HepG2 (cell line): ENCODE results near the gene ZBP1. TPM values are rescaled to one million over a fixed set of nuclear protein-coding genes. Genes with fewer than 3 reads are reported as not detected.

Experiments
- ASH2L ChIP-seq: fragments of 300-600, 200-600 bp; sonication (generic); IDR thresholded peaks from 2 replicates; pipeline ENCODE4 v1.7.0; 2017; ENCODE audit warnings: low read depth, mild to moderate bottlenecking, moderate library complexity, mixed read lengths, low read length; ENCODE audit not compliant: insufficient read length
- ATF7 ChIP-seq, 2 experiments: fragments of 450-650 bp in 1 of 2; sonication (generic) in 1 of 2; formaldehyde crosslinking in 1 of 2; IDR thresholded peaks; 2 replicates each; pipeline versions ENCODE4 v1.4.0 to v1.6.1; 2016 to 2020; ENCODE audit warnings: antibody characterized with exemption in 1 of 2, mild to moderate bottlenecking in 1 of 2, missing genetic modification reagents in 1 of 2
- CEBPB ChIP-seq: IDR thresholded peaks from 2 replicates; pipeline ENCODE4 v1.6.1; 2011; ENCODE audit warnings: low read depth, low read length, improper control_type of control experiment, borderline replicate concordance
- DNMT3B ChIP-seq: conservative IDR thresholded peaks from 2 replicates; pipeline ENCODE4 v1.6.1; 2016; ENCODE audit warnings: missing biosample characterization, control low read depth
- DPF2 ChIP-seq: sonication (generic); formaldehyde crosslinking; IDR thresholded peaks from 2 replicates; pipeline ENCODE4 v1.4.0; 2020; ENCODE audit warnings: mild to moderate bottlenecking, low read depth, missing genetic modification reagents, borderline replicate concordance
- GATAD1 ChIP-seq: IDR thresholded peaks from 2 replicates; pipeline ENCODE4 v1.6.1; 2016; ENCODE audit warnings: missing genetic modification reagents, missing compliant biosample characterization
- KDM6A ChIP-seq: IDR thresholded peaks from 2 replicates; pipeline ENCODE4 v1.6.1; 2016; ENCODE audit warnings: low read depth
- KLF13 ChIP-seq: sonication (generic); formaldehyde crosslinking; IDR thresholded peaks from 2 replicates; pipeline ENCODE4 v1.4.0; 2020; ENCODE audit warnings: mild to moderate bottlenecking, missing genetic modification reagents
- MED13 ChIP-seq: sonication (generic); formaldehyde crosslinking; IDR thresholded peaks from 2 replicates; pipeline ENCODE4 v1.5.0; 2020; ENCODE audit warnings: missing genetic modification reagents
- MED8 ChIP-seq: sonication (generic); formaldehyde crosslinking; IDR thresholded peaks from 2 replicates; pipeline ENCODE4 v1.8.1; 2023; ENCODE audit warnings: mild to moderate bottlenecking, missing genetic modification reagents; ENCODE audit not compliant: insufficient replicate concordance
- MEIS2 ChIP-seq: sonication (generic); formaldehyde crosslinking; IDR thresholded peaks from 2 replicates; pipeline ENCODE4 v1.9.0; 2021; ENCODE audit warnings: mild to moderate bottlenecking, missing genetic modification reagents
- MIER3 ChIP-seq: IDR thresholded peaks from 2 replicates; pipeline ENCODE4 v1.6.1; 2016; ENCODE audit warnings: missing compliant biosample characterization, borderline replicate concordance
- NR0B2 ChIP-seq: sonication (generic); formaldehyde crosslinking; IDR thresholded peaks from 2 replicates; pipeline ENCODE4 v1.4.0; 2020; ENCODE audit warnings: mild to moderate bottlenecking, missing genetic modification reagents
- PAX8 ChIP-seq: sonication (generic); formaldehyde crosslinking; IDR thresholded peaks from 2 replicates; pipeline ENCODE4 v1.8.0; 2022; ENCODE audit warnings: mild to moderate bottlenecking, missing genetic modification reagents, borderline replicate concordance
- PCBP2 ChIP-seq: fragments of 200-400 bp; formaldehyde crosslinking; optimal IDR thresholded peaks from 2 replicates; pipeline ENCODE3; 2018; ENCODE audit warnings: low read length, low read depth; ENCODE audit not compliant: poor library complexity, severe bottlenecking
- PITX1 ChIP-seq: sonication (generic); formaldehyde crosslinking; IDR thresholded peaks from 2 replicates; pipeline ENCODE4 v1.5.1; 2020; ENCODE audit warnings: mild to moderate bottlenecking, missing genetic modification reagents
- POGZ ChIP-seq: sonication (generic); formaldehyde crosslinking; IDR thresholded peaks from 2 replicates; pipeline ENCODE4 v1.4.0; 2020; ENCODE audit warnings: mild to moderate bottlenecking, missing genetic modification reagents
- RCOR2 ChIP-seq: IDR thresholded peaks from 2 replicates; pipeline ENCODE4 v1.6.1; 2016; ENCODE audit warnings: missing biosample characterization, missing genetic modification reagents
- SAP130 ChIP-seq: IDR thresholded peaks from 2 replicates; pipeline ENCODE4 v1.6.1; 2016; ENCODE audit warnings: low read depth
- SP140L ChIP-seq: sonication (generic); formaldehyde crosslinking; IDR thresholded peaks from 2 replicates; pipeline ENCODE4 v1.4.0; 2020; ENCODE audit warnings: missing genetic modification reagents, borderline replicate concordance
- TRIM22 ChIP-seq: fragments of 450-650 bp; IDR thresholded peaks from 2 replicates; pipeline ENCODE4 v1.6.1; 2017
- ZBTB42 ChIP-seq: sonication (generic); formaldehyde crosslinking; IDR thresholded peaks from 2 replicates; pipeline ENCODE4 v1.5.0; 2020; ENCODE audit warnings: mild to moderate bottlenecking, missing genetic modification reagents
- ZFP41 ChIP-seq: sonication (generic); formaldehyde crosslinking; IDR thresholded peaks from 2 replicates; pipeline ENCODE4 v1.4.0; 2020; ENCODE audit warnings: mild to moderate bottlenecking, missing genetic modification reagents, borderline replicate concordance
- ZFP82 ChIP-seq: sonication (generic); formaldehyde crosslinking; IDR thresholded peaks from 2 replicates; pipeline ENCODE4 v1.5.1; 2020; ENCODE audit warnings: mild to moderate bottlenecking, missing genetic modification reagents, borderline replicate concordance
- ZNF317 ChIP-seq: sonication (generic); formaldehyde crosslinking; IDR thresholded peaks from 2 replicates; pipeline ENCODE4 v1.5.0; 2020; ENCODE audit warnings: mild to moderate bottlenecking, missing genetic modification reagents
- ZNF597 ChIP-seq: sonication (generic); formaldehyde crosslinking; IDR thresholded peaks from 2 replicates; pipeline ENCODE4 v1.5.0; 2020; ENCODE audit warnings: missing genetic modification reagents
- ZNF746 ChIP-seq: sonication (generic); formaldehyde crosslinking; IDR thresholded peaks from 2 replicates; pipeline ENCODE4 v1.8.0; 2022; ENCODE audit warnings: mild to moderate bottlenecking, missing genetic modification reagents
- ZNF781 ChIP-seq: sonication (generic); formaldehyde crosslinking; IDR thresholded peaks from 2 replicates; pipeline ENCODE4 v1.5.1; 2020; ENCODE audit warnings: borderline replicate concordance, mild to moderate bottlenecking, missing genetic modification reagents; ENCODE audit errors: not compliant biosample characterization
- ZSCAN30 ChIP-seq: sonication (generic); formaldehyde crosslinking; IDR thresholded peaks from 2 replicates; pipeline ENCODE4 v1.5.0; 2020; ENCODE audit warnings: mild to moderate bottlenecking, missing genetic modification reagents
- polyA plus RNA-seq, 8 experiments: library from polyadenylated mRNA; depleted of rRNA in 3 of 8; stranded (reverse) in 7 of 8; unstranded in 1 of 8; fragments of >200 nt; fragmentation: Illumina TruSeq in 4 of 8; extraction: Trizol in 4 of 8; gene quantifications; 2 replicates each; pipeline versions ENCODE4 v1.2.1 to v1.2.3, GENCODE V29; 2011 to 2016; ENCODE audit warnings: low read depth in 4 of 8, missing spikeins in 1 of 8, mixed read lengths in 1 of 8; ENCODE audit not compliant: insufficient read depth in 1 of 8
- total RNA-seq, 5 experiments: library from RNA; depleted of rRNA; stranded (reverse); fragments of >200 nt; fragmentation: Illumina TruSeq; extraction: Trizol; gene quantifications; 2 replicates each; pipeline ENCODE4 v1.2.3, GENCODE V29; 2016; ENCODE audit warnings: low read depth in 1 of 5

ZBP1 gene
- total and polyA plus RNA-seq, 2 of the 13 experiments (the other 11 are each of a cell fraction or from before 2014, with no cell fraction given), result not detected

GRCh38 chr20:57577679-57578475, 42.3 kb downstream of the ZBP1 start (continued):
- TF ChIP-seq DPF2 (CRISPR knock-in tag), result peak; percentile 54; the same call in 1 of the 2 replicates
- peak; percentile 52 for TF ChIP-seq ASH2L
- no peak for TF ChIP-seq KLF13
- no peak for TF ChIP-seq POGZ
- TF ChIP-seq GATAD1 (CRISPR knock-in tag), result peak; percentile 34; the same call in 1 of the 2 replicates
- no peak for TF ChIP-seq MIER3
- no peak for TF ChIP-seq PAX8
- peak; percentile 22; the same call in 1 of the 2 replicates for TF ChIP-seq ZNF317 (CRISPR knock-in tag)
- TF ChIP-seq ZFP82 (CRISPR knock-in tag), result 0 out of 2 replicates have a peak, but pooled peaks have one; percentile 43
- TF ChIP-seq KDM6A (CRISPR knock-in tag), result peak; percentile 69; the same call in 1 of the 2 replicates
- no peak for TF ChIP-seq SP140L (CRISPR knock-in tag)
- no peak for TF ChIP-seq ATF7 (IDR thresholded peaks at IDR 0.05)
- TF ChIP-seq ATF7 (CRISPR knock-in tag; IDR thresholded peaks at IDR 0.05), result no peak; the same call in 1 of the 2 replicates
- no peak for TF ChIP-seq TRIM22
- TF ChIP-seq MED8 (CRISPR knock-in tag), result no peak
- no peak for TF ChIP-seq RCOR2
- no peak for TF ChIP-seq DNMT3B (CRISPR knock-in tag)
- TF ChIP-seq MEIS2, result no peak
- TF ChIP-seq ZSCAN30 (CRISPR knock-in tag), result no peak
- TF ChIP-seq CEBPB, result no peak
- TF ChIP-seq PITX1 (CRISPR knock-in tag), result peak; percentile 59
- TF ChIP-seq SAP130 (CRISPR knock-in tag), result peak; percentile 50
- no peak for TF ChIP-seq ZNF597 (CRISPR knock-in tag)
- no peak for TF ChIP-seq NR0B2 (CRISPR knock-in tag)
- no peak for TF ChIP-seq ZNF781 (CRISPR knock-in tag)
- no peak for TF ChIP-seq PCBP2
- peak; percentile 61; the same call in 1 of the 2 replicates for TF ChIP-seq ZFP41
- TF ChIP-seq ZBTB42, result 0 out of 2 replicates have a peak, but pooled peaks have one; percentile 32
- TF ChIP-seq MED13, result no peak
- 0 out of 2 replicates have a peak, but pooled peaks have one; percentile 28 for TF ChIP-seq ZNF746 (CRISPR knock-in tag)
